Effector CD8-positive, alpha-beta T cell (primary cell): ENCODE measurements around the gene FUT3.

Experiments used
- DNase-seq: peaks from one replicate; lab custom pipeline; 2025; lab: John Stamatoyannopoulos, UW

FUT3 gene

GRCh38 chr19:5801796-5802619 lies 49.2 kb downstream of the FUT3 start:
- DNase-seq: peak; percentile 18

GRCh38 chr19:5800361-5801270 lies 50.6 kb downstream of the FUT3 start:
- DNase-seq: no peak

GRCh38 chr19:5799247-5800241 lies 51.7 kb downstream of the FUT3 start:
- DNase-seq: no peak

- DNase-seq: no peak
Observed at GRCh38 chr19:5798244-5798643, 53.0 kb downstream of the FUT3 start.

GRCh38 chr19:5795382-5795919 lies 55.8 kb downstream of the FUT3 start:
- DNase-seq: no peak

GRCh38 chr19:5793188-5793587 lies 58.1 kb downstream of the FUT3 start:
- DNase-seq: no peak
